ENCODE data around the gene WHRN. TPM values are rescaled to one million over a fixed set of nuclear protein-coding genes. Genes with fewer than 3 reads are reported as not detected.
A peak's percentile ranks its signal among the peaks of the same experiment; 100 is the strongest.

Gene WHRN
- 10 to 100 TPM in 2 of 5 experiments, 1 to 10 TPM in 3; 1.1 to 24.0 (median 3.0) TPM for total RNA-seq
- polyA plus RNA-seq, result under 1 TPM in 1 of 2 donors, not detected in 1; 0.12 TPM
- total RNA-seq, result 14.9 reads per million, percentile 44 among the genes with 10 or more reads in this experiment

DNA sequence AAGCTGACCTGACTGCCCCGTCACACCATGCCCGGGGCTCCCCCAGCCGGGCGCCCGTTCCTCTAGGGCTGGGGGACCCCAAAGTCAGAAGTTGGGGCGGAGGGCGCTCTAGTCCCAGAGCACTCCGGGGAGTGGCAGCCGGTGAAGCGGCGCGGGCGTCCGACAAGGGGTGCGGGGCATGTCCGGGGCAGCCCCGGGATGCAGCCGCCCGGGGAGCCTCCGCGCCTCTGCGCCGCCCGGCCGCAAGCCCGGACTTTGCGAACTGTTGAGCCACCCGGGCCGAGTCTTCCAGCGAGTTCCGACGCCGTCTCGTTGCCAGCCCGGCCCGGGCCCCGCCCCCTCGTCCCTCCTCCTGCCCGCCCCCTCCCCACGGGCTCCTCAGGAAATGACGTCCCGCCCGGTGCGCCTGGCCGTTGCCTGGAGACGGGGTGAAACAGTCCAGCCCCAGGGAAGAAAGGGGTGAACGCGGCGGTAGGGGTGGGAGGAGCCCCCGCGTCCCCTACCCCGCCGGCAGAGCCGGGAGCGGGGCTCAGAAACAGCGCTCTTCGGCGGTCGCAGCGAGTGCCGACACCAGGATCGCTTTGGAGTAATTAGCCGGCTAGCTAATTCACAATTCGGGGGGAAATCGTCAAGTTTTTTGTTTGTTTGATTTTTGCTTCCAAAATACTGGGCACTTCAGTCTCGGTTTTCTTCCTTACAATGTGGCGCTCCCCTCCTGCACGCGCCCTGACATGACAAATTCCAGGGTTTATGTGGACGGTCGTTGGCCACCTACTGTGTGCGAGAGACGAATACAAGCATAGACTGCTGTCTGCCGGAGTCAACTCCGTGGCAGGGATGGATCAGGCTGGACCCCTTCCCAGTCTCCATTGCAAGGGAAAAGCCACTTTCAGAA, at the start of gene WHRN:
Gene WHRN (minus strand): TSS at position 287 of the 895 bp plus-strand sequence. CDS start 672 bp downstream, outside the sequence.
- no peaks in the 10 kb centered on the region for H3K36me3 Mint-ChIP-seq
- peaks cover 5 to 26% (median 22%) of the 10 kb centered on the region in 7 donors for H3K4me1 Mint-ChIP-seq
- Histone ChIP-seq H3K27me3 (ENCODE audit: control insufficient read depth in 2 of 2, insufficient read depth in 2 of 2, low read length in 2 of 2) (no peaks in the 10 kb centered on the region), H3K27ac (ENCODE audit: low read depth, low read length) (peak within 1 kb of the TSS; percentile 57), H3K4me3 (ENCODE audit: low read length) (peak within 1 kb of the TSS; percentile 59), H3K9me3 (ENCODE audit: control insufficient read depth in 2 of 3, low read length in 3 of 3) (no peaks in the 10 kb centered on the region), H3K4me1 (ENCODE audit: control insufficient read depth in 2 of 2, insufficient read depth in 2 of 2, low read length in 2 of 2) (peaks cover 14 to 29% of the 10 kb centered on the region in 2 donors), H3K36me3 (ENCODE audit: control insufficient read depth in 2 of 3, insufficient read depth in 3 of 3, low read length in 3 of 3) (no peaks in the 10 kb centered on the region)
- DNase-seq (peak; percentile 80 to 94 (median 89)), ATAC-seq (peak; percentile 95)
- CTCF ChIA-PET, result interaction anchor here (1.0 to 1.6 kb wide), 2 partner anchors 17 to 148 kb away, joined by 5 read pairs; no protein-coding TSS in a partner anchor
- peak within 1 kb of the TSS; percentile 55 to 94 (median 87) for H3K27ac Mint-ChIP-seq
- H3K27me3 Mint-ChIP-seq, result peaks cover 0 to 86% (median 33%) of the 10 kb centered on the region in 5 donors
- peaks cover 0 to 2% (median 0%) of the 10 kb centered on the region in 11 donors for H3K9me3 Mint-ChIP-seq
- intact Hi-C loops (cut with micrococcal nuclease), result loop anchor here (1.0 to 10.0 kb wide), 12 partner anchors 33 to 422 kb away; partner anchors contain the start of genes ATP6V1G1 (in 2 of the 2) and COL27A1 (in 1 of the 2)
- POLR2A ChIA-PET, result interaction anchor here (0.7 to 2.9 kb wide), 5 partner anchors 82 to 118 kb away, joined by 3 to 11 read pairs (median 4); partner anchors contain the start of genes AKNA and ATP6V1G1
- peak within 1 kb of the TSS; percentile 83 to 90 (median 88) for H3K4me3 Mint-ChIP-seq

DNA sequence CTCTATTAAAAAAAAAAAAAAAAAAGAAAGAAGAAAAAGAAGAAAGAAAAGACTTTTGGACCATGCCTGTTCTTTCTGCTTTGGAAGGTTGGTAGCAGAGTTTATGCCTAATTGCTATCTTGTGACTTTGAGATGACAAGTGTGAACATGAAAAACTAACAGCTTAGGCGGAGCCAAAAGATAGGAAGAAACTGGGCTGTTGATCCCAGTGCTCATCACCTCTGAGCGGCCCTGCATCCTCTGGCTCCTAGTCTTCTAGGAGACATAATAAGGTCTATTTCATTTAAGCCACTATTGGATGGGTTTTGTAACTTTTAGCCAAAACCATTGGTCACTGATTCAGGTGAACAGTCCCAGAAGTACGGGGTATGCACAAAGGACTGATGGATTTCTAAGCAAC, 47.9 kb upstream of the WHRN start:
- H3K4me1 ChIP-seq (ENCODE audit: control insufficient read depth in 2 of 2, insufficient read depth in 2 of 2, low read length in 2 of 2), result no peaks in the 10 kb centered on the region
- H3K4me3 Mint-ChIP-seq, result no peak overlapping the region
- no peak overlapping the region for H3K4me3 ChIP-seq (ENCODE audit: low read length)
- ChIA-PET CTCF (no interaction called here), POLR2A (no interaction called here)
- intact Hi-C loops (cut with micrococcal nuclease), result no loop called here
- no peaks in the 10 kb centered on the region for H3K36me3 ChIP-seq (ENCODE audit: control insufficient read depth in 2 of 3, insufficient read depth in 3 of 3, low read length in 3 of 3)
- peaks cover 0 to 6% (median 0%) of the 10 kb centered on the region in 11 donors for H3K9me3 Mint-ChIP-seq
- H3K27ac Mint-ChIP-seq, result no peak overlapping the region
- ATAC-seq, result no peak
- no peak for DNase-seq
- H3K36me3 Mint-ChIP-seq, result peaks cover 0 to 5% (median 0%) of the 10 kb centered on the region in 5 donors
- no peaks in the 10 kb centered on the region for H3K27me3 ChIP-seq (ENCODE audit: control insufficient read depth in 2 of 2, insufficient read depth in 2 of 2, low read length in 2 of 2)
- H3K27ac ChIP-seq (ENCODE audit: low read depth, low read length), result no peak overlapping the region
- peaks cover 0 to 26% (median 0%) of the 10 kb centered on the region in 5 donors for H3K27me3 Mint-ChIP-seq
- peaks cover 0 to 5% (median 0%) of the 10 kb centered on the region in 7 donors for H3K4me1 Mint-ChIP-seq
- H3K9me3 ChIP-seq (ENCODE audit: control insufficient read depth in 2 of 3, low read length in 3 of 3), result peaks cover 0 to 4% (median 0%) of the 10 kb centered on the region in 3 experiments

DNA sequence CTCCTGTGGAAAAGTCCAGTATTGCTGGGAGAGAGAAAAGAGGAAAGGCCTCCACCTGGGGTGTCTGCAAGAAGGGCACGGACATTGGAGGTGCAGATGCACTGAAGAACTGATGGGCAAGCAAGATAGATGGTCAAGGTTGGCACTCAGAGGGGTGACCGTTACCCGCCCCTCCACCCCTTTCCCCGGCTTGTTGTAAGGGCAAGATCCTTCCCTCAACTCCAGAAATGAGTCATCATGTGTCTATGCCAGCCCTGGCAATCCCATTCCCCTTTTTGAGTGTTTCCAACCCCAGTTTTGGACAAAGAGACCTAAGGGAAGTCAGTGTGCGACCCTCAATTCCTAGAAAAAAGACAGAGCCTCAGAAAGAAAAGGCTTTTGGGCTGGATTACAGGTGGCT, 47.4 kb upstream of the WHRN start:
- no peak for DNase-seq
- H3K27me3 ChIP-seq (ENCODE audit: control insufficient read depth in 2 of 2, insufficient read depth in 2 of 2, low read length in 2 of 2), result no peaks in the 10 kb centered on the region
- Mint-ChIP-seq H3K4me1 (peaks cover 0 to 3% (median 0%) of the 10 kb centered on the region in 7 donors), H3K27me3 (peaks cover 0 to 28% (median 0%) of the 10 kb centered on the region in 5 donors), H3K4me3 (no peak overlapping the region), H3K9me3 (peaks cover 0 to 6% (median 0%) of the 10 kb centered on the region in 11 donors), H3K36me3 (peaks cover 0 to 5% (median 0%) of the 10 kb centered on the region in 5 donors), H3K27ac (no peak overlapping the region)
- H3K9me3 ChIP-seq (ENCODE audit: control insufficient read depth in 2 of 3, low read length in 3 of 3), result peaks cover 0 to 4% (median 0%) of the 10 kb centered on the region in 3 experiments
- ATAC-seq, result no peak
- ChIA-PET CTCF (no interaction called here), POLR2A (no interaction called here)
- no peak overlapping the region for H3K27ac ChIP-seq (ENCODE audit: low read depth, low read length)
- no peaks in the 10 kb centered on the region for H3K4me1 ChIP-seq (ENCODE audit: control insufficient read depth in 2 of 2, insufficient read depth in 2 of 2, low read length in 2 of 2)
- intact Hi-C loops (cut with micrococcal nuclease), result no loop called here
- H3K36me3 ChIP-seq (ENCODE audit: control insufficient read depth in 2 of 3, insufficient read depth in 3 of 3, low read length in 3 of 3), result no peaks in the 10 kb centered on the region
- no peak overlapping the region for H3K4me3 ChIP-seq (ENCODE audit: low read length)

DNA sequence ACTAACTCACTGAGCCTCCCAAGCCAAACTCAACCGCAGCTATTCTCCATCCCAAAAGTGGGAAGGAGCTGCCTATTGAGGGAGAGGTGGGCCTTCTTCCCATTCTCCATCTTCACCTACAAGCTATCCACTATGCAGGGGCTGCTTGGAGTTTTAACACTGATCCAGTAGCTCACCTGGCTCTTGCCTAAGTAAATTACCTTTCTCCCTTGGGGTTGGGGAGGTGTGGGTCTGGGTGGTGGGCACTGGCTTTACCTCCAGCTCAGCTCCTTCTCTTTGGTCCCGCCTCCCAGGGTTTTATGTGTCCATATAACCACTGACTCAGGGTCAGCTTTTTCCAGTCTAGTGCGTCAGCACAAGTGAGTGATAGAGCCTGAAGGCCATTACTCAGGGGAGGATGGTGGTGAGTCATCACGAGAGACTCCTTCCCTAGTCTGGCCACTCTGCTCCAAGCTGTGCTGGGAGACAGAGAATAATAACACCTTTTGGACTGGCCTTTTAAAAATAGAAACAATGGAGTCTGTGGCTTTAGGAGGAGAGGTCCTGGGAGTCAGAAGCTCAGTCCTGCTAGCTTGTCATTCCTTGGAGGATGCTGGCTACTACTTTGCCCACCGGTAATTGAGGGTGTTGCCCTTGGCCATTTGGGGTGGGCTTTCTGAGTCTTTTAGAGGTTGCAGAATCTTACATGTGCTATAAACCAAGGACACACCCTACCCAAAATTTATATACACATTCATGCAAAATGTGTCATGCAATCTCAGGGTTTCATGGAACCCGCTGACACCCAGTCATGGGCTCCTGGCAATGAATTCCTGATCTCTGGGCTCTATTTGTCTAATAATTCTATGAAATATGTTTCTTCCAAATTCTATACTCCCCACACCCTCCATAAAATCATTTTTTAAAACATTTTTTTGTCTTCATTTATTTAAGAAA, 46.7 kb upstream of the WHRN start:
- H3K9me3 Mint-ChIP-seq, result peaks cover 0 to 11% (median 0%) of the 10 kb centered on the region in 11 donors
- H3K36me3 Mint-ChIP-seq, result peaks cover 0 to 11% (median 0%) of the 10 kb centered on the region in 5 donors
- Histone ChIP-seq H3K9me3 (ENCODE audit: control insufficient read depth in 2 of 3, low read length in 3 of 3) (peaks cover 0 to 4% (median 0%) of the 10 kb centered on the region in 3 experiments), H3K36me3 (ENCODE audit: control insufficient read depth in 2 of 3, insufficient read depth in 3 of 3, low read length in 3 of 3) (no peaks in the 10 kb centered on the region), H3K4me1 (ENCODE audit: control insufficient read depth in 2 of 2, insufficient read depth in 2 of 2, low read length in 2 of 2) (no peaks in the 10 kb centered on the region), H3K4me3 (ENCODE audit: low read length) (no peak overlapping the region), H3K27me3 (ENCODE audit: control insufficient read depth in 2 of 2, insufficient read depth in 2 of 2, low read length in 2 of 2) (peaks cover 0 to 2% of the 10 kb centered on the region in 2 donors), H3K27ac (ENCODE audit: low read depth, low read length) (no peak overlapping the region)
- peaks cover 0 to 33% (median 5%) of the 10 kb centered on the region in 5 donors for H3K27me3 Mint-ChIP-seq
- peak; percentile 70 for ATAC-seq
- no peak overlapping the region for H3K4me3 Mint-ChIP-seq
- DNase-seq, result no peak
- CTCF ChIA-PET, result no interaction called here
- POLR2A ChIA-PET, result interaction anchor here (0.6 kb wide), 1 partner anchor 531 kb away, joined by 3 read pairs; no protein-coding TSS in a partner anchor
- intact Hi-C loops (cut with micrococcal nuclease), result no loop called here
- H3K4me1 Mint-ChIP-seq, result peaks cover 0 to 2% (median 0%) of the 10 kb centered on the region in 7 donors
- H3K27ac Mint-ChIP-seq, result no peak overlapping the region

DNA sequence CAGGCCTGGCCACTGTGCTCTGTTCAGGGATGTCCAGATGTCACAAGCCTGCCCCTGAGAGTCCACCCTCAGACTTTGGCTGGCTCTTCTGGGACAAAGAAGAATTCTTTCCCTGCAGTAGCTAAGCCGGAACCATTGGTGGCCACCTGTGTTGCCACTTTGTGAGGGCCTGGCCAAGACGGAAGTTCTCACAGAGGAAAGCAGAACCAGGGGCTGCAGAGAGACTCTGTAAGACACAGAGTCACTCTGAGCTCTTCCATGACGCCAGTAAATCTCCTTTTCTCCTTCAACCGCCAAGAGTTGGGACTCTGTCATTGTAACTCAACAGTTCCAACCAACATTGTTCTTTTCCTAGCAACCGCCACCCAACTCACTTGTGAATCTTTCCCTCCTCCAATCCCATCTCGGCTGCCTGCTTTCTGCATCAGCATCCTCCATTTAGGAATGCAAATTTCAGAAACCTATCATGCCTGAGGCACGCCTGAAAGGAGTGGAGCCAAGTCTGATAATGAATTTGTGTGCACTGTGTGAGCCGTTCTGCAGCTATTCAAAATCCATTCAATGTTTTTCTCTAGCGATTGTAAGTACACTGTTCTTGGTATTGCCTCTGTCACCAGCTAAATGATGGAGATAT, 44.5 kb upstream of the WHRN start:
- H3K4me3 ChIP-seq (ENCODE audit: low read length), result no peak overlapping the region
- ChIA-PET POLR2A (interaction anchor here (0.7 kb wide), 1 partner anchor 19 kb away, joined by 3 read pairs; no protein-coding TSS in a partner anchor), CTCF (interaction anchor here (1.0 to 1.5 kb wide), 2 partner anchors 95 to 103 kb away, joined by 3 to 4 read pairs; no protein-coding TSS in a partner anchor)
- no peaks in the 10 kb centered on the region for H3K9me3 ChIP-seq (ENCODE audit: control insufficient read depth in 2 of 3, low read length in 3 of 3)
- H3K4me1 ChIP-seq (ENCODE audit: control insufficient read depth in 2 of 2, insufficient read depth in 2 of 2, low read length in 2 of 2), result no peaks in the 10 kb centered on the region
- no peak overlapping the region for H3K27ac ChIP-seq (ENCODE audit: low read depth, low read length)
- ATAC-seq, result peak; percentile 31
- peaks cover 0 to 5% of the 10 kb centered on the region in 2 donors for H3K27me3 ChIP-seq (ENCODE audit: control insufficient read depth in 2 of 2, insufficient read depth in 2 of 2, low read length in 2 of 2)
- DNase-seq, result no peak
- Mint-ChIP-seq H3K27me3 (peaks cover 0 to 48% (median 9%) of the 10 kb centered on the region in 5 donors), H3K9me3 (peaks cover 0 to 5% (median 0%) of the 10 kb centered on the region in 11 donors), H3K4me3 (no peak overlapping the region), H3K27ac (no peak overlapping the region), H3K4me1 (no peaks in the 10 kb centered on the region), H3K36me3 (peaks cover 0 to 6% (median 0%) of the 10 kb centered on the region in 5 donors)
- H3K36me3 ChIP-seq (ENCODE audit: control insufficient read depth in 2 of 3, insufficient read depth in 3 of 3, low read length in 3 of 3), result no peaks in the 10 kb centered on the region
- intact Hi-C loops (cut with micrococcal nuclease), result no loop called here

All from naive thymus-derived CD4-positive, alpha-beta T cell (primary cell).